Ishikawa (cell line): ENCODE results near the gene MEDAG.

Experiments used
- EGR1 ChIP-seq: IDR thresholded peaks from 2 replicates; pipeline ENCODE4 v1.6.1; 2012
- NFIC ChIP-seq: IDR thresholded peaks from 2 replicates; pipeline ENCODE4 v1.6.1; 2012
- RAD21 ChIP-seq: IDR thresholded peaks from 2 replicates; pipeline ENCODE4 v1.6.1; 2012; ENCODE audit warnings: low read depth
- TF ChIP-seq, protein P1 (sequence below): IDR thresholded peaks from 2 replicates; pipeline ENCODE4 v1.6.1; 2012

- TF ChIP-seq, protein P1, sequence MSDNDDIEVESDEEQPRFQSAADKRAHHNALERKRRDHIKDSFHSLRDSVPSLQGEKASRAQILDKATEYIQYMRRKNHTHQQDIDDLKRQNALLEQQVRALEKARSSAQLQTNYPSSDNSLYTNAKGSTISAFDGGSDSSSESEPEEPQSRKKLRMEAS, result no peak
- TF ChIP-seq NFIC (no peak), EGR1 (no peak), RAD21 (no peak)
Observed at GRCh38 chr13:30857636-30858035, 48.4 kb upstream of the MEDAG start.
